GM23338 (cell line): ENCODE measurements around the gene PTPRH. TPM values are rescaled to one million over a fixed set of nuclear protein-coding genes. Genes with fewer than 3 reads are reported as not detected.

ENCODE experiments used
- ATAC-seq: fragments of 200-7000 bp; cut with Tn5 transposase; 3 replicates; pipeline ENCODE4 v1.9.1; 2020
- DNase-seq: peaks from one replicate; pipeline ENCODE4 v3.0.0-alpha.2; 2015; ENCODE audit warnings: low spot score
- H2AFZ ChIP-seq: fragments of 200-600 bp; sonication (generic); 2 replicates; pipeline ENCODE4 v1.8.0; 2016; ENCODE audit warnings: antibody characterized with exemption, mild to moderate bottlenecking, moderate library complexity
- H3F3A ChIP-seq: fragments of 200-600 bp; sonication (generic); replicated peaks from 2 replicates; pipeline ENCODE4 v1.8.0; 2017; ENCODE audit warnings: antibody characterized with exemption, mixed run types, low read depth
- H3K27ac ChIP-seq: fragments of 200-600 bp; sonication (generic); 2 replicates; pipeline ENCODE4 v1.6.1; 2016; ENCODE audit warnings: low read depth
- H3K27me3 ChIP-seq: fragments of 200-600 bp; sonication (generic); 2 replicates; pipeline ENCODE4 v1.8.0; 2016; ENCODE audit warnings: mild to moderate bottlenecking, mixed run types, moderate library complexity; ENCODE audit not compliant: insufficient read depth
- H3K36me3 ChIP-seq: fragments of 200-600 bp; sonication (generic); 2 replicates; pipeline ENCODE4 v1.8.0; 2016; ENCODE audit warnings: mild to moderate bottlenecking; ENCODE audit not compliant: insufficient read depth
- H3K4me1 ChIP-seq: fragments of 200-600 bp; sonication (generic); 2 replicates; pipeline ENCODE4 v1.8.0; 2016; ENCODE audit warnings: mild to moderate bottlenecking, moderate library complexity; ENCODE audit not compliant: insufficient read depth
- H3K4me2 ChIP-seq: fragments of 200-600 bp; sonication (generic); 2 replicates; pipeline ENCODE4 v1.7.1; 2017; ENCODE audit warnings: mixed run types
- H3K4me3 ChIP-seq: fragments of 200-600 bp; sonication (generic); 2 replicates; pipeline ENCODE4 v1.6.1; 2016; ENCODE audit warnings: mixed run types
- H3K79me2 ChIP-seq: fragments of 200-600 bp; sonication (generic); replicated peaks from 2 replicates; pipeline ENCODE4 v1.8.0; 2017; ENCODE audit warnings: mild to moderate bottlenecking; ENCODE audit not compliant: insufficient read depth
- H3K9me2 ChIP-seq: fragments of 200-600 bp; sonication (generic); 2 replicates; pipeline ENCODE4 v1.8.0; 2017; ENCODE audit not compliant: insufficient read depth
- H4K20me1 ChIP-seq: fragments of 200-600 bp; sonication (generic); replicated peaks from 2 replicates; pipeline ENCODE4 v1.8.0; 2017; ENCODE audit warnings: mild to moderate bottlenecking; ENCODE audit not compliant: insufficient read depth
- H3K27ac Mint-ChIP-seq: 2 replicates; pipeline ENCODE4 v1.8.0; 2020; ENCODE audit warnings: inconsistent platforms, mild to moderate bottlenecking, moderate library complexity, mixed read lengths
- H3K27me3 Mint-ChIP-seq: 3 replicates; pipeline ENCODE4 v1.8.0; 2022; ENCODE audit warnings: low read depth, mild to moderate bottlenecking, moderate library complexity, mixed read lengths, inconsistent platforms; ENCODE audit not compliant: insufficient read depth, poor library complexity
- H3K36me3 Mint-ChIP-seq: 3 replicates; pipeline ENCODE4 v1.8.0; 2021; ENCODE audit warnings: low read depth, mild to moderate bottlenecking, inconsistent platforms, moderate library complexity, mixed read lengths
- H3K4me1 Mint-ChIP-seq: 3 replicates; pipeline ENCODE4 v1.8.0; 2020; ENCODE audit warnings: mild to moderate bottlenecking, inconsistent platforms, mixed read lengths
- H3K4me3 Mint-ChIP-seq: 3 replicates; pipeline ENCODE4 v1.8.0; 2021; ENCODE audit warnings: moderate library complexity, mild to moderate bottlenecking, inconsistent platforms, mixed read lengths
- H3K9me3 Mint-ChIP-seq: 3 replicates; pipeline ENCODE4 v1.8.0; 2020; ENCODE audit warnings: moderate library complexity, mild to moderate bottlenecking, inconsistent platforms, mixed read lengths
- CREB1 ChIP-seq: fragments of 250-450 bp; sonication (Bioruptor Pico); IDR thresholded peaks from 2 replicates; pipeline ENCODE4 v1.5.0; 2020; ENCODE audit warnings: low read depth, mild to moderate bottlenecking, moderate library complexity
- EZH2 ChIP-seq: fragments of 200-600 bp; sonication (generic); IDR thresholded peaks from one replicate; pipeline ENCODE4 v1.8.0; 2017; ENCODE audit warnings: antibody characterized with exemption, mild to moderate bottlenecking, low read depth; ENCODE audit not compliant: unreplicated experiment
- EZH2phosphoT487 ChIP-seq: fragments of 200-600 bp; sonication (generic); IDR thresholded peaks from one replicate; pipeline ENCODE4 v1.8.1; 2018; ENCODE audit warnings: antibody characterized with exemption; ENCODE audit not compliant: unreplicated experiment
- JUNB ChIP-seq: IDR thresholded peaks from one replicate; pipeline ENCODE4 v1.6.1; 2016; ENCODE audit warnings: antibody characterized with exemption; ENCODE audit not compliant: unreplicated experiment
- NANOG ChIP-seq: IDR thresholded peaks from 2 replicates; pipeline ENCODE4 v1.6.1; 2016; ENCODE audit warnings: antibody characterized with exemption, borderline replicate concordance
- POLR2AphosphoS5 ChIP-seq: IDR thresholded peaks from 2 replicates; pipeline ENCODE4 v1.6.1; 2016; ENCODE audit warnings: antibody characterized with exemption, low read depth
- REST ChIP-seq: IDR thresholded peaks from one replicate; pipeline ENCODE4 v1.6.1; 2018; ENCODE audit warnings: antibody characterized with exemption; ENCODE audit not compliant: unreplicated experiment
- STAT1 ChIP-seq: IDR thresholded peaks from one replicate; pipeline ENCODE4 v1.6.1; 2016; ENCODE audit warnings: antibody characterized with exemption; ENCODE audit not compliant: unreplicated experiment
- ZNF114 ChIP-seq: fragments of 250-450 bp; sonication (Bioruptor Pico); IDR thresholded peaks from 2 replicates; pipeline ENCODE4 v1.5.0; 2020; ENCODE audit warnings: mild to moderate bottlenecking, moderate library complexity
- ZNF331 ChIP-seq: fragments of 250-450 bp; sonication (Bioruptor Pico); IDR thresholded peaks from 2 replicates; pipeline ENCODE4 v1.5.0; 2020; ENCODE audit warnings: low read depth, mild to moderate bottlenecking, moderate library complexity
- long read RNA-seq: library from polyadenylated mRNA; unstranded; transcript quantifications from one replicate; pipeline ENCODE4 v2.0.0, GENCODE V29; 2020; ENCODE audit not compliant: unreplicated experiment
- polyA plus RNA-seq: library from polyadenylated mRNA; unstranded; fragments of >200 nt; fragmentation: Nextera tagmentation; extraction: Ambion mirVana; gene quantifications from 2 replicates; pipeline ENCODE4 v1.2.1, GENCODE V29; 2016
- total RNA-seq: library from RNA; depleted of rRNA; stranded (reverse); fragments of >200 nt; shearing (Covaris generic); gene quantifications from 2 replicates; pipeline ENCODE4 v1.2.3, GENCODE V29; 2014; rRNA removed
- TF ChIP-seq, protein P1 (sequence below): IDR thresholded peaks from 2 replicates; pipeline ENCODE4 v1.6.1; 2016; ENCODE audit warnings: antibody characterized with exemption
- TF ChIP-seq, protein P2 (sequence below), 2 experiments: fragments of 200-600 bp in 1 of 2; sonication (generic) in 1 of 2; conservative IDR thresholded peaks; 2 replicates each; pipeline versions ENCODE4 v1.5.1 to v1.6.1; 2016 to 2017; ENCODE audit warnings: antibody characterized with exemption in 2 of 2, low read depth in 2 of 2, mild to moderate bottlenecking in 2 of 2, moderate library complexity in 1 of 2
- TF ChIP-seq, protein P3 (sequence below): fragments of 250-450 bp; sonication (Bioruptor Pico); IDR thresholded peaks from 2 replicates; pipeline ENCODE4 v1.5.0; 2020; ENCODE audit warnings: mild to moderate bottlenecking, moderate library complexity

Gene PTPRH
- total RNA-seq: 0.12 and 2.1 TPM in 2 replicates
- 0.12 and 0.16 TPM in 2 replicates for polyA plus RNA-seq
- long read RNA-seq: 0 reads

DNA sequence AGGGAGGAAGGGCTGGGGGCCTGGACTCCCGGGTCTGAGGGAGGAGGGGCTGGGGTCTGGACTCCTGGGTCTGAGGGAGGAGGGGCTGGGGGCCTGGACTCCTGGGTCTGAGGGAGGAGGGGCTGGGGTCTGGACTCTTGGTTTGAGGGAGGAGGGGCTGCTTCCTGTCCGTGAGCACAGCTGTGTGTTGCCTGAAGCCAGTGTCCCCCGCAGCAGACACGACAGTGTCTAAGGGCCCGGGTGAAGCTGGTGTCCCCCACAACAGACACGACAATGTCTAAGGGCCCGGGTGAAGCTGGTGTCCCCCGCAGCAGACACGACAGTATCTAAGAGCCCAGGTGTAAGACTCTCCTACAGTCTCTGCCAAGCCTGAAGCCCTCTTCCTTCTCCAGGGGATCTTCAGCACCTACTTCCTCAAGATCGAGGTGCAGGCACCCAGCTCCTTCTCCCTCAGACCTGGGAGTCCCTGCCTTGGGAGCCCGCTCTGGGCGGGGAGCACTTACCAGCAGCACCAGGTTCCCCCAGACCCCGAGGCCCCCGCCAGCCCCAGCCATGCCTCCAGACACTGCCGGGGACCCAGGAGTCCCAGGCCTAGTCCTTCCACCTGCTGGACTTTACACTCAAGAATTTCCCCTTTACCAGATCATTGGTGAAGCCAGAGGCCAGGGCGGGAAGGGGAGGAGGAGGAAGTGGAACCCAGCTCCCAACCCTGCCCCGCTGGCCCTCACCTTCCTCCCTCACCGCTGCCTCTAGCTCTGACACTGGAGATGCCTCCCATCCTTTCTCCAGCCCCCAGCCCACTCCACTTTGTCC, at the start of gene PTPRH:
Gene PTPRH (minus strand): TSS at position 622 of the 813 bp plus-strand sequence. CDS start 68 bp downstream, at position 554.
- Histone ChIP-seq H3K4me1 (no peaks in the 10 kb centered on the region), H3K4me3 (no peak within 1 kb of the TSS), H3F3A (no peaks in the 10 kb centered on the region), H2AFZ (no peak within 1 kb of the TSS), H3K27me3 (no peaks in the 10 kb centered on the region), H4K20me1 (no peaks in the 10 kb centered on the region), H3K27ac (no peak within 1 kb of the TSS), H3K79me2 (no peaks in the 10 kb centered on the region), H3K4me2 (no peak within 1 kb of the TSS), H3K9me2 (no peaks in the 10 kb centered on the region), H3K36me3 (no peaks in the 10 kb centered on the region)
- Mint-ChIP-seq H3K4me1 (peaks cover 10% of the 10 kb centered on the region), H3K27ac (no peak within 1 kb of the TSS), H3K36me3 (peaks cover 6% of the 10 kb centered on the region), H3K4me3 (no peak within 1 kb of the TSS), H3K27me3 (peaks cover 13% of the 10 kb centered on the region), H3K9me3 (peaks cover 27% of the 10 kb centered on the region)
- TF ChIP-seq CREB1 (CRISPR knock-in tag) (no peak), EZH2phosphoT487 (no peak), ZNF331 (CRISPR knock-in tag) (no peak), REST (no peak), NANOG (no peak), STAT1 (no peak), JUNB (no peak), POLR2AphosphoS5 (no peak), ZNF114 (CRISPR knock-in tag) (no peak), EZH2 (no peak)
- TF ChIP-seq, protein P1, sequence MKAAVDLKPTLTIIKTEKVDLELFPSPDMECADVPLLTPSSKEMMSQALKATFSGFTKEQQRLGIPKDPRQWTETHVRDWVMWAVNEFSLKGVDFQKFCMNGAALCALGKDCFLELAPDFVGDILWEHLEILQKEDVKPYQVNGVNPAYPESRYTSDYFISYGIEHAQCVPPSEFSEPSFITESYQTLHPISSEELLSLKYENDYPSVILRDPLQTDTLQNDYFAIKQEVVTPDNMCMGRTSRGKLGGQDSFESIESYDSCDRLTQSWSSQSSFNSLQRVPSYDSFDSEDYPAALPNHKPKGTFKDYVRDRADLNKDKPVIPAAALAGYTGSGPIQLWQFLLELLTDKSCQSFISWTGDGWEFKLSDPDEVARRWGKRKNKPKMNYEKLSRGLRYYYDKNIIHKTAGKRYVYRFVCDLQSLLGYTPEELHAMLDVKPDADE: no peak
- TF ChIP-seq, protein P2, sequence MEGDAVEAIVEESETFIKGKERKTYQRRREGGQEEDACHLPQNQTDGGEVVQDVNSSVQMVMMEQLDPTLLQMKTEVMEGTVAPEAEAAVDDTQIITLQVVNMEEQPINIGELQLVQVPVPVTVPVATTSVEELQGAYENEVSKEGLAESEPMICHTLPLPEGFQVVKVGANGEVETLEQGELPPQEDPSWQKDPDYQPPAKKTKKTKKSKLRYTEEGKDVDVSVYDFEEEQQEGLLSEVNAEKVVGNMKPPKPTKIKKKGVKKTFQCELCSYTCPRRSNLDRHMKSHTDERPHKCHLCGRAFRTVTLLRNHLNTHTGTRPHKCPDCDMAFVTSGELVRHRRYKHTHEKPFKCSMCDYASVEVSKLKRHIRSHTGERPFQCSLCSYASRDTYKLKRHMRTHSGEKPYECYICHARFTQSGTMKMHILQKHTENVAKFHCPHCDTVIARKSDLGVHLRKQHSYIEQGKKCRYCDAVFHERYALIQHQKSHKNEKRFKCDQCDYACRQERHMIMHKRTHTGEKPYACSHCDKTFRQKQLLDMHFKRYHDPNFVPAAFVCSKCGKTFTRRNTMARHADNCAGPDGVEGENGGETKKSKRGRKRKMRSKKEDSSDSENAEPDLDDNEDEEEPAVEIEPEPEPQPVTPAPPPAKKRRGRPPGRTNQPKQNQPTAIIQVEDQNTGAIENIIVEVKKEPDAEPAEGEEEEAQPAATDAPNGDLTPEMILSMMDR (conservative IDR thresholded peaks at IDR 0.05; ENCODE audit: low read depth in 2 of 2): no peak
- TF ChIP-seq, protein P3, sequence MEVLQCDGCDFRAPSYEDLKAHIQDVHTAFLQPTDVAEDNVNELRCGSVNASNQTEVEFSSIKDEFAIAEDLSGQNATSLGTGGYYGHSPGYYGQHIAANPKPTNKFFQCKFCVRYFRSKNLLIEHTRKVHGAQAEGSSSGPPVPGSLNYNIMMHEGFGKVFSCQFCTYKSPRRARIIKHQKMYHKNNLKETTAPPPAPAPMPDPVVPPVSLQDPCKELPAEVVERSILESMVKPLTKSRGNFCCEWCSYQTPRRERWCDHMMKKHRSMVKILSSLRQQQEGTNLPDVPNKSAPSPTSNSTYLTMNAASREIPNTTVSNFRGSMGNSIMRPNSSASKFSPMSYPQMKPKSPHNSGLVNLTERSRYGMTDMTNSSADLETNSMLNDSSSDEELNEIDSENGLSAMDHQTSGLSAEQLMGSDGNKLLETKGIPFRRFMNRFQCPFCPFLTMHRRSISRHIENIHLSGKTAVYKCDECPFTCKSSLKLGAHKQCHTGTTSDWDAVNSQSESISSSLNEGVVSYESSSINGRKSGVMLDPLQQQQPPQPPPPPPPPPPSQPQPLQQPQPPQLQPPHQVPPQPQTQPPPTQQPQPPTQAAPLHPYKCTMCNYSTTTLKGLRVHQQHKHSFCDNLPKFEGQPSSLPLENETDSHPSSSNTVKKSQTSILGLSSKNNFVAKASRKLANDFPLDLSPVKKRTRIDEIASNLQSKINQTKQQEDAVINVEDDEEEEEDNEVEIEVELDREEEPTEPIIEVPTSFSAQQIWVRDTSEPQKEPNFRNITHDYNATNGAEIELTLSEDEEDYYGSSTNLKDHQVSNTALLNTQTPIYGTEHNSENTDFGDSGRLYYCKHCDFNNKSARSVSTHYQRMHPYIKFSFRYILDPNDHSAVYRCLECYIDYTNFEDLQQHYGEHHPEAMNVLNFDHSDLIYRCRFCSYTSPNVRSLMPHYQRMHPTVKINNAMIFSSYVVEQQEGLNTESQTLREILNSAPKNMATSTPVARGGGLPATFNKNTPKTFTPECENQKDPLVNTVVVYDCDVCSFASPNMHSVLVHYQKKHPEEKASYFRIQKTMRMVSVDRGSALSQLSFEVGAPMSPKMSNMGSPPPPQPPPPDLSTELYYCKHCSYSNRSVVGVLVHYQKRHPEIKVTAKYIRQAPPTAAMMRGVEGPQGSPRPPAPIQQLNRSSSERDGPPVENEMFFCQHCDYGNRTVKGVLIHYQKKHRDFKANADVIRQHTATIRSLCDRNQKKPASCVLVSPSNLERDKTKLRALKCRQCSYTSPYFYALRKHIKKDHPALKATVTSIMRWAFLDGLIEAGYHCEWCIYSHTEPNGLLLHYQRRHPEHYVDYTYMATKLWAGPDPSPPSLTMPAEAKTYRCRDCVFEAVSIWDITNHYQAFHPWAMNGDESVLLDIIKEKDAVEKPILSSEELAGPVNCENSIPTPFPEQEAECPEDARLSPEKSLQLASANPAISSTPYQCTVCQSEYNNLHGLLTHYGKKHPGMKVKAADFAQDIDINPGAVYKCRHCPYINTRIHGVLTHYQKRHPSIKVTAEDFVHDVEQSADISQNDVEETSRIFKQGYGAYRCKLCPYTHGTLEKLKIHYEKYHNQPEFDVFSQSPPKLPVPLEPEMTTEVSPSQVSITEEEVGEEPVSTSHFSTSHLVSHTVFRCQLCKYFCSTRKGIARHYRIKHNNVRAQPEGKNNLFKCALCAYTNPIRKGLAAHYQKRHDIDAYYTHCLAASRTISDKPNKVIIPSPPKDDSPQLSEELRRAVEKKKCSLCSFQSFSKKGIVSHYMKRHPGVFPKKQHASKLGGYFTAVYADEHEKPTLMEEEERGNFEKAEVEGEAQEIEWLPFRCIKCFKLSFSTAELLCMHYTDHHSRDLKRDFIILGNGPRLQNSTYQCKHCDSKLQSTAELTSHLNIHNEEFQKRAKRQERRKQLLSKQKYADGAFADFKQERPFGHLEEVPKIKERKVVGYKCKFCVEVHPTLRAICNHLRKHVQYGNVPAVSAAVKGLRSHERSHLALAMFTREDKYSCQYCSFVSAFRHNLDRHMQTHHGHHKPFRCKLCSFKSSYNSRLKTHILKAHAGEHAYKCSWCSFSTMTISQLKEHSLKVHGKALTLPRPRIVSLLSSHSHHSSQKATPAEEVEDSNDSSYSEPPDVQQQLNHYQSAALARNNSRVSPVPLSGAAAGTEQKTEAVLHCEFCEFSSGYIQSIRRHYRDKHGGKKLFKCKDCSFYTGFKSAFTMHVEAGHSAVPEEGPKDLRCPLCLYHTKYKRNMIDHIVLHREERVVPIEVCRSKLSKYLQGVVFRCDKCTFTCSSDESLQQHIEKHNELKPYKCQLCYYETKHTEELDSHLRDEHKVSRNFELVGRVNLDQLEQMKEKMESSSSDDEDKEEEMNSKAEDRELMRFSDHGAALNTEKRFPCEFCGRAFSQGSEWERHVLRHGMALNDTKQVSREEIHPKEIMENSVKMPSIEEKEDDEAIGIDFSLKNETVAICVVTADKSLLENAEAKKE: no peak
- DNase-seq (no peak), ATAC-seq (no peak)
